ENCODE data around the gene PRKCZ.

- peak; percentile 83 for TF ChIP-seq CTCF (IDR thresholded peaks at IDR 0.05; ENCODE audit: low read depth, low read length, missing input control)
- no peak for TF ChIP-seq FOXA1 (IDR thresholded peaks at IDR 0.05)
- no peak for TF ChIP-seq REST (IDR thresholded peaks at IDR 0.05)
- TF ChIP-seq YY1 (IDR thresholded peaks at IDR 0.05), result no peak
- no peak for TF ChIP-seq ATF3 (IDR thresholded peaks at IDR 0.05)
- no peak for TF ChIP-seq JUND (IDR thresholded peaks at IDR 0.05)
- TF ChIP-seq MAX (IDR thresholded peaks at IDR 0.05), result no peak
- TF ChIP-seq EGR1 (IDR thresholded peaks at IDR 0.05; ENCODE audit: low read depth in 2 of 2), result no peak
- no peak for TF ChIP-seq ZBTB33 (IDR thresholded peaks at IDR 0.05)
- TF ChIP-seq GABPA (IDR thresholded peaks at IDR 0.05 in 1 of 2, conservative IDR thresholded peaks at IDR 0.05 in 1 of 2), result no peak
- TF ChIP-seq RAD21 (IDR thresholded peaks at IDR 0.05), result peak in 1 of 2 donors; percentile 75
Measured at GRCh38 chr1:2044510-2045319, 5.5 kb upstream of the PRKCZ start.
